BLaER1 (cell line): Measurements from ENCODE around the gene PNPLA7.
"Not testable (repeated sequence)": the region's sequence is repeated elsewhere in the genome, so short reads cannot be mapped to it uniquely, and the experiment has no call there.

Experiments
- H3K27ac ChIP-seq: shearing (Covaris generic); formaldehyde crosslinking; 2 replicates; pipeline ENCODE4 v1.8.1; 2022
- H3K27me3 ChIP-seq: shearing (Covaris generic); formaldehyde crosslinking; 2 replicates; pipeline ENCODE4 v1.8.1; 2022
- H3K36me3 ChIP-seq: shearing (Covaris generic); formaldehyde crosslinking; 2 replicates; pipeline ENCODE4 v1.8.1; 2022
- H3K4me1 ChIP-seq: shearing (Covaris generic); formaldehyde crosslinking; 2 replicates; pipeline ENCODE4 v1.8.1; 2022
- H3K4me2 ChIP-seq: shearing (Covaris generic); formaldehyde crosslinking; 2 replicates; pipeline ENCODE4 v1.8.1; 2022
- H3K4me3 ChIP-seq: shearing (Covaris generic); formaldehyde crosslinking; 2 replicates; pipeline ENCODE4 v1.8.1; 2022
- H3K9ac ChIP-seq: shearing (Covaris generic); formaldehyde crosslinking; 2 replicates; pipeline ENCODE4 v1.8.1; 2022
- H3K9me3 ChIP-seq: shearing (Covaris generic); formaldehyde crosslinking; 2 replicates; pipeline ENCODE4 v1.8.1; 2022
- H4K20me1 ChIP-seq: shearing (Covaris generic); formaldehyde crosslinking; 2 replicates; pipeline ENCODE4 v1.8.1; 2022
- Cebpa-rat ChIP-seq: shearing (Covaris generic); IDR thresholded peaks from 2 replicates; pipeline ENCODE4 v1.8.1; 2022

Gene PNPLA7

GRCh38 chr9:137544176-137544760, 5.9 kb downstream of the PNPLA7 start:
- peak overlapping the region; percentile 85 for H3K4me2 ChIP-seq
- no peaks in the 10 kb centered on the region for H4K20me1 ChIP-seq
- peaks cover 4% of the 10 kb centered on the region for H3K9me3 ChIP-seq
- no peak overlapping the region for H3K9ac ChIP-seq
- H3K27ac ChIP-seq = peak overlapping the region; percentile 66
- H3K4me3 ChIP-seq = no peak overlapping the region
- H3K36me3 ChIP-seq = peaks cover 20% of the 10 kb centered on the region
- TF ChIP-seq Cebpa-rat = no peak
- H3K27me3 ChIP-seq = no peaks in the 10 kb centered on the region
- peaks cover 100% of the 10 kb centered on the region for H3K4me1 ChIP-seq

- H3K9ac ChIP-seq = no peak overlapping the region
- peak overlapping the region; percentile 28 for H3K27ac ChIP-seq
- TF ChIP-seq Cebpa-rat = no peak
- H3K9me3 ChIP-seq = peaks cover 12% of the 10 kb centered on the region
- H3K27me3 ChIP-seq = no peaks in the 10 kb centered on the region
- H3K4me3 ChIP-seq = no peak overlapping the region
- no peaks in the 10 kb centered on the region for H4K20me1 ChIP-seq
- H3K36me3 ChIP-seq = peaks cover 29% of the 10 kb centered on the region
- H3K4me1 ChIP-seq = peaks cover 100% of the 10 kb centered on the region
- H3K4me2 ChIP-seq = peak overlapping the region; percentile 85
These were observed 6.8 kb downstream of the PNPLA7 start for GRCh38 chr9:137543237-137543963.

GRCh38 chr9:137542486-137542885, 7.7 kb downstream of the PNPLA7 start:
- no peaks in the 10 kb centered on the region for H3K27me3 ChIP-seq
- H4K20me1 ChIP-seq = no peaks in the 10 kb centered on the region
- H3K9me3 ChIP-seq = peaks cover 21% of the 10 kb centered on the region
- no peak for TF ChIP-seq Cebpa-rat
- H3K9ac ChIP-seq = no peak overlapping the region
- H3K4me3 ChIP-seq = no peak overlapping the region
- H3K36me3 ChIP-seq = peaks cover 38% of the 10 kb centered on the region
- H3K4me1 ChIP-seq = peaks cover 100% of the 10 kb centered on the region
- H3K4me2 ChIP-seq = peak overlapping the region; percentile 85
- peak overlapping the region; percentile 26; the same call in 1 of the 2 replicates for H3K27ac ChIP-seq

DNA sequence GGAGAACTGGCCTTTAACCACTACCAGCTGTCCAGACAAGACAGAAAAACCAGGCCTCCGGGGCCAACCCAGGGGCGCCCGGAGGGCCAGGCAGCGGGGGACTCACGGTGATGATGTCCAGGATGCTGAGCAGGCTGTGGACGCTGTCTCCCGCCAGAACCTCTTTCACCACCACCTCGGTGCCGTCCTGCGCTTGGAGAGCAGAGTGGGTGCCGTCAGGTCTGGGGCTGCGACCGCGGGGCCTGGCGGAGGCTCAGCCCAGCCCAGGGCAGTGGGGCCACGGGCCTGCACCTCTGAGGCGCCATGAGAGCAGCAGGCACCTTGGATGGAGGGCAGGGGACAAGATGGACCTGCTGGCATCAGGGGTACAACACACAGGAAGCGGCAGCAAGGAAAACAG, 9.7 kb downstream of the PNPLA7 start:
- no peaks in the 10 kb centered on the region for H4K20me1 ChIP-seq
- peaks cover 41% of the 10 kb centered on the region for H3K9me3 ChIP-seq
- H3K27me3 ChIP-seq = no peaks in the 10 kb centered on the region
- no peak overlapping the region for H3K4me3 ChIP-seq
- TF ChIP-seq Cebpa-rat = no peak
- H3K4me1 ChIP-seq = peaks cover 91% of the 10 kb centered on the region
- peak overlapping the region; percentile 39 for H3K27ac ChIP-seq
- peak overlapping the region; percentile 26; the same call in 1 of the 2 replicates for H3K9ac ChIP-seq
- peak overlapping the region; percentile 85 for H3K4me2 ChIP-seq
- peaks cover 39% of the 10 kb centered on the region for H3K36me3 ChIP-seq

DNA sequence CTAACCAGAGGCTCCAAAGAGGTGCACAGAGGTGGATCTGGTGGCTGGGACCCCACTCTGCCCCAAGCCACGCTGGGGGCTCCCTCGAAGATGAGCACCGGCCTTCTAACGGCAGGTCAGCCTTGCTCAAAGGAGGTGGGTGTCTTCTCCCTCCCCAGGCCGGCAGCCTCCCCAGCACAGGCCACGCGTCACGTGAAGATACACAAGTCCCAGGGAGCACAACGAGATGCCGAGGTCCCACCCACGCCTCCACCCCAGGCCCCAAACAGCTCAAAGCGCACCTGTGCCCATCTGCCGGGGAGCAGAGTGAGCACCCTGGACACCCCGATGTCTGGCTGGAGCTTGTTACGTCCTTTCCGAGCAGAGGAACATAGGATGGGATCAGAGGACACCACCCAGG, 12.1 kb downstream of the PNPLA7 start:
- no peaks in the 10 kb centered on the region for H4K20me1 ChIP-seq
- H3K4me3 ChIP-seq = peak overlapping the region; percentile 39
- H3K27me3 ChIP-seq = no peaks in the 10 kb centered on the region
- H3K9me3 ChIP-seq = peaks cover 66% of the 10 kb centered on the region
- H3K27ac ChIP-seq = peak overlapping the region; percentile 38
- peaks cover 80% of the 10 kb centered on the region for H3K4me1 ChIP-seq
- H3K36me3 ChIP-seq = peaks cover 51% of the 10 kb centered on the region
- H3K4me2 ChIP-seq = peak overlapping the region; percentile 45
- no peak overlapping the region for H3K9ac ChIP-seq
- TF ChIP-seq Cebpa-rat = no peak

DNA sequence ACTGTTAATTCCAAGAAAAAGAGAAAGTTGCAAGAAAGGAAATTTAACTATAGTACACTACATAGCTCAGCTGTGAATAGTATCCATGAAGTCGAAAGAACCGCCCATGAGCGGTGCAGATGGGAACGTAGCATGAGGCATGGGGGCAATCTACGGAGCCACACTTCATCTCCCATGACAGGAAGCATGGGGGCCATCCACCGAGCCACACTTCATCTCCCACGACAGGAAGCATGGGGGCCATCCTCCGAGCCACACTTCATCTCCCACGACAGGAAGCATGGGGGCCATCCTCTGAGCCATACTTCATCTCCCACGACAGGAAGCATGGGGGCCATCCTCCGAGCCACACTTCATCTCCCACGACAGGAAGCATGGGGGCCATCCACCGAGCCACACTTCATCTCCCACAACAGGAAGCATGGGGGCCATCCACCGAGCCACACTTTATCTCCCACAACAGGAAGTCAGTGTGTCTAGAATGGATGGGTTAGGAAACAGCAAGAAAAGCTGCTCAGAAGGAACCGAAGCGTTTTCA, 13.5 kb downstream of the PNPLA7 start:
- Histone ChIP-seq H3K4me3 (0 out of 2 replicates have a peak overlapping the region, but pooled peaks have one; percentile 4), H3K4me2 (peak overlapping the region; percentile 45), H3K9me3 (peaks cover 73% of the 10 kb centered on the region), H3K4me1 (peaks cover 80% of the 10 kb centered on the region), H3K27ac (peak overlapping the region; percentile 38), H3K36me3 (peaks cover 47% of the 10 kb centered on the region)
- H3K9ac ChIP-seq, H4K20me1 ChIP-seq, H3K27me3 ChIP-seq: not testable (repeated sequence)

- H3K27me3 ChIP-seq = no peaks in the 10 kb centered on the region
- H3K9ac ChIP-seq = no peak overlapping the region
- no peak overlapping the region for H3K4me2 ChIP-seq
- H3K4me1 ChIP-seq = peaks cover 80% of the 10 kb centered on the region
- H4K20me1 ChIP-seq = no peaks in the 10 kb centered on the region
- no peak overlapping the region for H3K27ac ChIP-seq
- peaks cover 44% of the 10 kb centered on the region for H3K36me3 ChIP-seq
- no peak for TF ChIP-seq Cebpa-rat
- peak overlapping the region; percentile 39; the same call in 1 of the 2 replicates for H3K4me3 ChIP-seq
- H3K9me3 ChIP-seq = peaks cover 73% of the 10 kb centered on the region
These were observed 15.1 kb downstream of the PNPLA7 start for GRCh38 chr9:137535120-137535428.

- Histone ChIP-seq H3K36me3 (peaks cover 41% of the 10 kb centered on the region), H3K9ac (no peak overlapping the region), H3K4me2 (no peak overlapping the region), H3K27me3 (no peaks in the 10 kb centered on the region), H4K20me1 (no peaks in the 10 kb centered on the region), H3K4me1 (peaks cover 80% of the 10 kb centered on the region), H3K27ac (no peak overlapping the region), H3K4me3 (peak overlapping the region; percentile 39; the same call in 1 of the 2 replicates), H3K9me3 (peaks cover 72% of the 10 kb centered on the region)
- TF ChIP-seq Cebpa-rat = no peak
These were observed 15.7 kb downstream of the PNPLA7 start for GRCh38 chr9:137534256-137535119.

DNA sequence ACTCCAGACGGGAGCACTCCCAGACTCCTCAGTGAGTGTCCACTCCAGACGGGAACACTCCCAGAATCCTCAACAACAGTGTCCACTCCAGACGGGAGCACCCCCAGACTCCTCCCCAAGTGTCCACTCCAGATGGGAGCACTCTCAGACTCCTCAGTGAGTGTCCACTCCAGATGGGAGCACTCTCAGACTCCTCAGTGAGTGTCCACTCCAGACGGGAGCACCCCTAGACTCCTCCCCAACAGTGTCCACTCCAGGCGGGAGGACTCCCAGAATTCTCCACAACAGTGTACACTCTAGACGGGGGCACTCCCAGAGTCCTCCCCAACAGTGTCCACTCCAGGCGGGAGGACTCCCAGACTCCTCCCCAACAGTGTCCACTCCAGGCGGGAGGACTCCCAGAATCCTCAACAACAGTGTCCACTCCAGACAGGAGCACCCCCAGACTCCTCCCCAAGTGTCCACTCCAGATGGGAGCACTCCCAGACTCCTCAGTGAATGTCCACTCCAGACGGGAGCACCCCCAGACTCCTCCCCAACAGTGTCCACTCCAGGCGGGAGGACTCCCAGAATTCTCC, 17.2 kb downstream of the PNPLA7 start:
- Histone ChIP-seq H3K4me1 (peaks cover 80% of the 10 kb centered on the region), H3K4me2 (peak overlapping the region; percentile 65), H3K4me3 (0 out of 2 replicates have a peak overlapping the region, but pooled peaks have one; percentile 39), H3K36me3 (peaks cover 26% of the 10 kb centered on the region), H3K9me3 (peaks cover 57% of the 10 kb centered on the region)
- not testable (repeated sequence) for H4K20me1 ChIP-seq, H3K27me3 ChIP-seq, H3K9ac ChIP-seq, H3K27ac ChIP-seq
